T-helper 17 cell (primary cell): Measurements from ENCODE around the gene NPHP4. TPM values are rescaled to one million over a fixed set of nuclear protein-coding genes. Genes with fewer than 3 reads are reported as not detected.
"Not testable (repeated sequence)": the region's sequence is repeated elsewhere in the genome, so short reads cannot be mapped to it uniquely, and the experiment has no call there.

Experiments
- ATAC-seq: fragments of 150-1000 bp; cut with Tn5 transposase; 2 replicates; pipeline ENCODE4 v1.10.0; 2021; ENCODE audit warnings: mild to moderate bottlenecking, moderate library complexity
- DNase-seq, 3 donors: peaks; one replicate each; pipeline versions ENCODE4 v3.0.0 to v3.0.0-alpha.2; 2020 to 2021
- H3K9me3 ChIP-seq: one replicate; pipeline ENCODE4 v1.7.0; 2013; ENCODE audit warnings: low read length, mild to moderate bottlenecking; ENCODE audit not compliant: control insufficient read depth, poor library complexity, severe bottlenecking
- H3K27ac Mint-ChIP-seq: one replicate; pipeline ENCODE4 v1.8.0; 2022; ENCODE audit warnings: mild to moderate bottlenecking, moderate library complexity, mixed read lengths
- H3K27me3 Mint-ChIP-seq: one replicate; pipeline ENCODE4 v1.8.0; 2022; ENCODE audit warnings: mixed read lengths
- H3K36me3 Mint-ChIP-seq: one replicate; pipeline ENCODE4 v1.8.0; 2022; ENCODE audit warnings: low read depth, mixed read lengths
- H3K4me1 Mint-ChIP-seq: one replicate; pipeline ENCODE4 v1.8.0; 2022; ENCODE audit warnings: mild to moderate bottlenecking, mixed read lengths
- H3K4me3 Mint-ChIP-seq: one replicate; pipeline ENCODE4 v1.8.0; 2022; ENCODE audit warnings: mild to moderate bottlenecking, moderate library complexity, mixed read lengths
- total RNA-seq, 4 donors: library from RNA in 2 of 4; stranded (reverse) in 2 of 4; gene quantifications; one replicate each; pipeline ENCODE4 v1.2.3 and lab custom pipeline; 2022 to 2026

NPHP4 gene
- total RNA-seq, 2 donors from 2014 or later, result 9.9 to 14.1 TPM

DNA sequence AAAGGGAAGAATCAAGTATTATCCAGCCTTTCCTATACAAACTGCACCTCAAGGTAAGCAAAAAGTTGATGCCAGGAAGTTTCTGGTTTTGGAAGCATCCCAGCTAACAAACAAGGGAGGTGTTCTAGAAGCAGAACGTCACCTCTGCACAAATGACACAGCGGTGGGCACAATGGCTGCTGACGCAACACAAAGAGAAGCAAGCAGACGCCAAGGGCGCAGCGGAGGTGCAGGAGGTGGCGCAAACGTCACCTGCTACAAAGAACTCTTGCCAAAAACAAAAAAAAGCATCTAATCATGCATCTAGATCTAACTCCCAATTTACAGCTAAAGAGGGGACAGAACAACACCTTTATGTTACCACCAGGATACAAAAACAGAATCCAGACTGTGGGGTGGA lies 88.5 kb downstream of the NPHP4 start:
- H3K27me3 Mint-ChIP-seq, result no peaks in the 10 kb centered on the region
- ATAC-seq (no peak), DNase-seq (no peak)
- H3K36me3 Mint-ChIP-seq, result peaks cover 3% of the 10 kb centered on the region
- H3K27ac Mint-ChIP-seq, result no peak overlapping the region
- peaks cover 4% of the 10 kb centered on the region for H3K4me1 Mint-ChIP-seq
- no peak overlapping the region for H3K4me3 Mint-ChIP-seq
- no peaks in the 10 kb centered on the region for H3K9me3 ChIP-seq

DNA sequence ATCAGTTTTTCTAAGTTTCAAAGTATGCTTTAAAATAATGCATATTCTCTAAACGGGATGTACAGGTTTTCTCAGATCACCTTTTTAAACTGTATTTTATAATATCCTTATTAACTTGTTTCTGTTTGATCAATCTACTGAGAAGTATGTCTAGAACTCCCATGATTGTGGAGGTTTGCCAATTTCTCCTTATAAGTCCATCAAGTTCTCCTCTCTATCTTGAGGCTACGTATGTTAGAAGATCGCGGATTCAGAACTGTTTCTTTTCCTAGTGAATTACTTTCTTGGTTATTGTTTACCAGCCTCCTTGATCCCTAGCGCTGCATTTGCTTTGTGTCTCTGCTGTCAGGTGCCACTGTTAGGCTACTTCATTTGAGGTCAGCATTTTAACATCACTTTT lies 89.2 kb downstream of the NPHP4 start:
- Mint-ChIP-seq H3K36me3 (peaks cover 3% of the 10 kb centered on the region), H3K27me3 (no peaks in the 10 kb centered on the region), H3K4me3 (no peak overlapping the region), H3K4me1 (peaks cover 4% of the 10 kb centered on the region), H3K27ac (no peak overlapping the region)
- ATAC-seq, result no peak
- DNase-seq, result no peak
- H3K9me3 ChIP-seq, result no peaks in the 10 kb centered on the region

DNA sequence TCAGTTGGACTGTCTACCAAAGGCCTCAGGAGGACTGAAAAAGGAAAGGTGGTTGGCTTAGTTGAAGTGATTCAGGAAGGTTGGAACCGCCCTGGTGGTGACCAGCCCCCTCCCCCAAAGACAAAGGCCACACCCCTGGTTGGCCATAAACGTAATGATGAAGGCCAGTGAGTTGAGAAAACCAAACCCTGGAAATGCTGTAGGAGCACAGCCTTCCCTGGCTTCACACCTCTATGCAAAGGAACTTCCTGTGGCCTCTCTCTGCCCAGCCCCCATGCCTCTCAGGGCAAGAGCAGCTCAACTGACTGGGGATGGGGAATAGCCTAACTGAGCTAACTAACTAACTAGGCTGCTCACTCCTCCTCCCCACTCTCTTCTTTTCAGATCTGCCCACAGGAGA lies 90.4 kb downstream of the NPHP4 start:
- no peak for DNase-seq
- no peak for ATAC-seq
- Mint-ChIP-seq H3K4me3 (no peak overlapping the region), H3K36me3 (peaks cover 3% of the 10 kb centered on the region), H3K27ac (no peak overlapping the region), H3K4me1 (peaks cover 8% of the 10 kb centered on the region), H3K27me3 (no peaks in the 10 kb centered on the region)
- no peaks in the 10 kb centered on the region for H3K9me3 ChIP-seq

DNA sequence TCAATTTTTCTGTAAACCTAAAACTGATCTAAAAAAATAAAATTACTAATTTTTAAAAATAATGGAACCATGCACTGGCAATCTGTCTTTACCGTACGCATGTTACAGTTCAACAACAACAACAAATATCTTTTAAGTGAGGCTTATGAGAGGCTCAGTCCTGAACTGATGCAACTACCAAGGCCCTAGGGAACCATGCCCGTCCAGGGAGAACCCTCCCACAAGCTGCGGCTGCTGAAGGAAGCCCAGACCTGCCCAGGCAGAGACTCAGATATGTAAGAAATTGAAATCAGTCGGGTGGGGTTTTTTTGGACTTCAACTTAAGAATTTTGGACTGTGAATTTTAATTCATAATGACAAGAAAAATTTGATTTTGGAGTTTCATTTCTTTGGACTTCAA lies 91.1 kb downstream of the NPHP4 start:
- H3K9me3 ChIP-seq, result no peaks in the 10 kb centered on the region
- ATAC-seq (no peak), DNase-seq (no peak)
- no peak overlapping the region for H3K4me3 Mint-ChIP-seq
- H3K4me1 Mint-ChIP-seq, result peaks cover 8% of the 10 kb centered on the region
- peaks cover 3% of the 10 kb centered on the region for H3K36me3 Mint-ChIP-seq
- H3K27ac Mint-ChIP-seq, result no peak overlapping the region
- H3K27me3 Mint-ChIP-seq, result no peaks in the 10 kb centered on the region

DNA sequence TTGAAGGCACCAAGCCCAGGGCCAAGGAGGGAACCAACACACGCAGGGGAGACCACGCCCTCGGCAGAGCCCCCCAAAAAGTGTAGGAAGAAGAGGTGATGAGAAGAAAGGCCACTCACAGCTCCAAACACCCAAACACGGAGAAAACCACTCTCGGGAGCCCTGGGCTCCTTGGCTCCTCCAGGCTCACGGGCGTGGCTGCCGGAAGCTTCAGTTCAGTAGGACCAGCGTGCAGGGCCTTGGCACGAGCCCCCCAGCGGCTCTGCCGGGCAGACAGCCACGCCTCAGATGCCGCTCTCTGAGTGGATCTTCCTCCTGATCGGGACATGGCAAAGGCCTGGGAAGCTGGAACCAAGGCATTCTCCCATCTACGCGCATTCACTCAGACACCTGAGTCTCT lies 94.0 kb downstream of the NPHP4 start:
- H3K4me3 Mint-ChIP-seq, result no peak overlapping the region
- H3K9me3 ChIP-seq, result no peaks in the 10 kb centered on the region
- ATAC-seq, result no peak
- no peak for DNase-seq
- H3K4me1 Mint-ChIP-seq, result peaks cover 8% of the 10 kb centered on the region
- H3K27me3 Mint-ChIP-seq, result no peaks in the 10 kb centered on the region
- H3K27ac Mint-ChIP-seq, result no peak overlapping the region
- peaks cover 7% of the 10 kb centered on the region for H3K36me3 Mint-ChIP-seq

DNA sequence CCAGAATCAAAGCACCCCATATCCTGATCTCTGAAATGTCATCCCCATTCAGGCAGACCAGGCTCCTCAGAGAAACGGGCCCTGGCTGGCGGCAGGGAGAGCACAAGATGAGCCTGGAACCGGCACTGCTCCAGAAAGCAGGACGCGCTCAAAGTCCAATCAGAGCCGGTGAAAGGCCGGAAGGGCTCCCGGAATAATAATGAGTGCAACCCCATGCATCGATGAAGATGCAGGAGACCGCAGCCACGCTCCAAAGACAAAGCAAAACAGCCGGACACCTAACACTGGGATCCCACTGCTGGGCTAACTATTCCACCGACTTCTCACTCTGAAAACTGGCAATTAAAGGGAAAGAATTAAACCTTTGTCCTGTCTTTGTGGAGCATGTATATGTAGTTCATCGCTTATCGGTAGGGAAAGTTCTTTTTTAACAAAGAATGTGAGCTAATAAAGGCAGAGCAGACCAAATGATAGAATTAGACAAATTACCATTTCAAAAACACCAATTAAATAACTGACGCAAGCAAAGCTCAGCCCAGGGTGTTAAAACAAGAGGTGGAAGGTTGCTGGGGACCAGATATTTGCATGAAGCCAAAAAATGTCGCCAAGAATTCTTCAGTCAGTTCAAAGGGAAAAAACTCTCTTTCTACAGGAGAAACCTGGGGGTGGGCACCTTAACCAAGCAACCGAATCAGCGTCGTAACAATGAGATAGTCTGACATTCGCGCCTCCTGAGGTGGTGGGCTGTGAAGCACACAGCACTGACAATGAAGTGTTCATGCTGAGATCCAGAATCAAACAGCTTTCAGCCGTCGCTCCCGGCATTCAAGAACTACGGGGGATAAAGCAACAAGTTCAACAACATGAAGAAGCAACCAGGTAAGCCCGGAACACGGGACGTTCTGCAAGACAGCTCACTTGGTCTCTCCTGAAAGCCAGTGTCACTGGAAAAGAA lies 95.2 kb downstream of the NPHP4 start:
- H3K9me3 ChIP-seq, result no peaks in the 10 kb centered on the region
- Mint-ChIP-seq H3K4me1 (peaks cover 5% of the 10 kb centered on the region), H3K27me3 (no peaks in the 10 kb centered on the region), H3K27ac (no peak overlapping the region), H3K4me3 (no peak overlapping the region), H3K36me3 (peaks cover 4% of the 10 kb centered on the region)
- no peak for DNase-seq
- ATAC-seq, result no peak

DNA sequence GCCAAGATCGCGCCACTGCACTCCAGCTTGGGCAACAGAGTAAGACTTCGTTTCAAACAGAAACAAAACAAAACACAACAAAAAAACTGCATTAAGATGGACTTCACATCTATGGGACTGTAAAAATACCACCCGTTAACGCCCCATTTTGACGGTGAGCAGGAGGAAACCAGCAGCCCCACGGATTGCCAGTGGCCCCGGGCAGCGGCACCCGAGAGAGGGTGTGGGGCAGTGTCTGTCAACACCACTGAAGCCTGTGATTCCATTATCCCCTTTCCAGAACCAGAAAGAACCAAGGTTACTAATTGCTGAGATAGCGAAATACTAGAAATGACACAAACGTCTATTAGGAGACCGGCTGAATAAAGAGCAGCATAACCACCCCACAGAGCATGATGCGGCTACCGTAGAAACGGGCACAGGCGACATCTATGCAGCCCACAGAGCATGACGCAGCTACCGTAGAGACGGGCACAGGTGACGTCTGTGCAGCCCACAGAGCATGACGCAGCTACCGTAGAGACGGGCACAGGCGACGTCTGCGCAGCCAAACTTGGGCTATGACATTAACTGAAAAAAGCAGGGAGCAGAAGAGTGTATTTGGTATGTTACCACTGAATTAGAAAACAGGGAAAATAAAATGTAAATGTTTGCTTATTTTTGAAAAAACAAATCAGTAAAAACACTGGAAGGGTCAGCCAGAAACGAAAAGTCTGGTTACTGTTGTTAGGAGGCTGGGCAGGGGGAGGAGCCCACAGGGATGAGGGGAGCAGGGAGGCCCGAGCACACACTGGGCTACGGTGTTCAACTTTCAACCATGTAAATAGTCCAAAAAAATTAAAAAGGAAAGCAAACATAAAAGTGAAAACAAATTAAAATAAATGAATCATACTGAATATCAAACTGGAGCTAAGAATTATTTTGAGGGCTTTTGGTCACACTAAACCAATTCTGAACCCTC lies 96.5 kb downstream of the NPHP4 start:
- H3K27me3 Mint-ChIP-seq, result no peaks in the 10 kb centered on the region
- no peaks in the 10 kb centered on the region for H3K9me3 ChIP-seq
- H3K27ac Mint-ChIP-seq, result no peak overlapping the region
- ATAC-seq (no peak), DNase-seq (no peak)
- peak overlapping the region; percentile 33 for H3K4me3 Mint-ChIP-seq
- peaks cover 5% of the 10 kb centered on the region for H3K4me1 Mint-ChIP-seq
- peaks cover 4% of the 10 kb centered on the region for H3K36me3 Mint-ChIP-seq

DNA sequence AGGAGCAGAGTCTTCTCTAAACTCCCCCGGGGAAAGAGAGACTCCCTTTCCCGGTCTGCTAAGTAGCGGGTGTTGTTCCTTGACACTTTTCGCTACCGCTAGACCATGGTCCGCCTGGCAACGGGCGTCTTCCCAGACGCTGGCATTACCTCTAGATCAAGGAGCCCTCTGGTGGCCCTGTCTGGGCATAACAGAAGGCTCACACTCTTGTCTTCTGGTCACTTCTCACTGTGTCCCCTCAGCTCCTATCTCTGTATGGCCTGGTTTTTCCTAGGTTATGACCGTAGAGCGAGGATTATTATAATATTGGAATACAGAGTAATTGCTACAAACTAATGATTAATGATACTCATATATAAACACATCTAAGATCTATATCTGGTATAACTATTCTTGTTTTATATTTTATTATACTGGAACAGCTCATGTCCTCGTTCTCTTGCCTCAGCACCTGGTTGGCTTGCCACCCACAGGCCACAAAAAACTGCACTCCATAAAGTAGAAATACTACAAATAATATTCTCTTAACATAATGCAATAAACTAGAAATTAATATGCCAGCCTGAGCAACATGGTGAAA lies 98.4 kb downstream of the NPHP4 start:
- DNase-seq, result not testable (repeated sequence)

DNA sequence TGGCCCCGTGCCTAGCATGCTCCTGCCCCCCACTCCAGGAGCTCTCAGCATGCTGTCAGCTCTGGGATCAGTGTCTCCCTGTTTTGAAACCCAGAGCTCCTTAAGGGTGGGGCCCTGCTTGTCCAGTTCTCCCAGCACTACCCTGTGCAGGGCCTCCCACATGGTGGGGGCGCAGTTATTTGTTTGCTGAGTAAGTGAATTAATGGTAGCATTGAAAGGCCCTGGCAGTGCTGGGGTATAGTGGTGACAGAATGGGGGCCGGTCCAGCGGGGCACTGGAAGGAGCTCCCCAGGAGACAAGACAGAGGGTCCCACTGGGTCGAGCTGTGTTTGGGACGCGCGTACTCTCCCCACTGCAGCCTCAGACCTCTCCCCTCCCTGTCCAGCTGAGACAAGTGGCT lies 99.9 kb downstream of the NPHP4 start:
- H3K4me1 Mint-ChIP-seq, result peaks cover 2% of the 10 kb centered on the region
- H3K27ac Mint-ChIP-seq, result no peak overlapping the region
- peaks cover 4% of the 10 kb centered on the region for H3K36me3 Mint-ChIP-seq
- H3K4me3 Mint-ChIP-seq, result no peak overlapping the region
- DNase-seq, result no peak
- H3K27me3 Mint-ChIP-seq, result no peaks in the 10 kb centered on the region
- no peak for ATAC-seq
- no peaks in the 10 kb centered on the region for H3K9me3 ChIP-seq

More for the DNA sequence above, 98.4 kb downstream of the NPHP4 start:
- H3K27me3 Mint-ChIP-seq, H3K27ac Mint-ChIP-seq, ATAC-seq, H3K4me3 Mint-ChIP-seq, H3K9me3 ChIP-seq, H3K4me1 Mint-ChIP-seq, H3K36me3 Mint-ChIP-seq: not testable (repeated sequence)

DNA sequence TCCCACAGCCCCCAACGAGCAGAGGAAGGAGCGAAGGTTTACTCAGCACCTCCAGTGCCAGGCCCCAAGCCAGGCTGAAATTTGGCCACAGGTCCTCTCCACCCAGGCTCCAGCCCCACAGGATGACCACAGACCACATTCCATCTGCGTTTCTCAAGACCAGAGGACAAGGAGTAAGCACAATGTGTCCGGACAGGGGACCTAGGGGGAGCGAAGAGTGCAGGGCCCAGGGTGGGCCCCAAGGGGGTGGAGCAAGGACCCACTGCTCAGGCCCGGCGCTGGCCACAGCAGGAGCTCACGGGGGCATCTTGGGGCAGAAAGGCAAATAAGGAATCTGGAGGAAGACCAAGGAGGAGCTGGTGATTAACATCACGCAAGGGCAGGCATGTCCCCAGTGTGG lies 100.5 kb downstream of the NPHP4 start:
- Mint-ChIP-seq H3K4me1 (peaks cover 2% of the 10 kb centered on the region), H3K36me3 (peaks cover 4% of the 10 kb centered on the region), H3K27ac (no peak overlapping the region), H3K27me3 (no peaks in the 10 kb centered on the region), H3K4me3 (no peak overlapping the region)
- DNase-seq (no peak), ATAC-seq (no peak)
- H3K9me3 ChIP-seq, result no peaks in the 10 kb centered on the region

DNA sequence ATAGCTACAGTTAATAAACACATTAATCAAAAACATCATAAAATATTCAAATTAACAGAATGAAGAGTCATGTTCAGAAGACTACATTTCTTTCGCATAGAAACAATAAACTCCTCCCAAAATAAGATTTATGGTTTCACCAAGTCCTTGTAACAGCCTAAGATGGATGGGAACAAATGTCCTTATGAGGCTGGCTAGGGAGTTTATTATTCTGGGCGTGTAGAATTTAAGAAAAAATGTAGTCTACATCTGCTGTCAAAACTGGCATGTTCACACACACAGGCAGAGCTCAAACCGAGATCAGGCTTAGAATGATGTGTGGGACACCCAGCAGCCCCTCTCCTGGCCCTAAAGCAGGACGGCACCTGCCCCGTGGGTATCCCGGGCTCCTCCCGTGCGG lies 101.1 kb downstream of the NPHP4 start:
- ATAC-seq (no peak), DNase-seq (no peak)
- H3K36me3 Mint-ChIP-seq, result peaks cover 4% of the 10 kb centered on the region
- H3K9me3 ChIP-seq, result no peaks in the 10 kb centered on the region
- H3K27me3 Mint-ChIP-seq, result no peaks in the 10 kb centered on the region
- H3K4me1 Mint-ChIP-seq, result peaks cover 2% of the 10 kb centered on the region
- H3K27ac Mint-ChIP-seq, result no peak overlapping the region
- H3K4me3 Mint-ChIP-seq, result no peak overlapping the region

DNA sequence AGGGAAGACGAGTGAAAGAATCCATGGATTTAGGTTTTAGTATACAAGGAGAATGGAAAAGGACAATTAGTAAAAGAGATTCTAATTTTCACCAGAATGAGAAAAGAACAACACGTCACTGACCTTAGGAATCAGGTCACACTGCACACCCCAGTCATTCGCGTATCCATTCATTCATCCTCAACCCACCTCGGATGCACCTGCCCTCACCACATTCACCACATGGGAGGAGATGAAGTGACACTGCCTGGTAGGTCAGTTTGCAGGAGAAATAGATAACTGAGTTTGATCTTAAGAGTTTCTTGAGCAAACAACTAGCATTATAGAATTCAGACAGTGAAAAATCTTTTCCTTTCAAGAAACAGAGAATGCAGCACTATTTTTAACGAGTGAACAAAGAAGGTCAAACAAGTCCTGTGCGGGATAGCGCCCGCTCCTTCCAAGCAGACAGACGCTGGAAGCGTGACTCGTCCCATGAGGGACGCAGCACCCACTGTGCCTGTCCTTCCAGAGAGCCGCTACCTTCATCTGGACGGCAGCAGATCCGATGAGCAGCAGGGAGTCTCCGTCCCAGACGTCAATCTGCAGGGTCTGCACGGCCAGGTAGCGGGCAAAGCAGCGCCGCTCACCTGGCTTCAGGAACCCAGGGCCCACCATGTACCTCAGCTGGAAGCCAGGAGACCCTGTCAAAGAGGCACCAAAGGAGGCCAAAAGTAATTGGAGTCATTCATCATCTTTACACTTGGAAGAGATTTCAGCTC lies 101.7 kb downstream of the NPHP4 start:
- ATAC-seq (no peak), DNase-seq (no peak)
- H3K36me3 Mint-ChIP-seq, result peaks cover 1% of the 10 kb centered on the region
- no peak overlapping the region for H3K27ac Mint-ChIP-seq
- H3K9me3 ChIP-seq, result no peaks in the 10 kb centered on the region
- H3K4me3 Mint-ChIP-seq, result no peak overlapping the region
- H3K4me1 Mint-ChIP-seq, result peaks cover 2% of the 10 kb centered on the region
- H3K27me3 Mint-ChIP-seq, result no peaks in the 10 kb centered on the region
